K562 (cell line): ENCODE measurements around the gene DUS4L.

Experiments
- BDP1 ChIP-seq: IDR thresholded peaks from 3 replicates; pipeline ENCODE4 v1.6.1; 2011; ENCODE audit not compliant: insufficient read length, insufficient read depth
- EGR1 ChIP-seq: fragments of 450-650 bp; conservative IDR thresholded peaks from 2 replicates; pipeline ENCODE4 v1.6.1; 2017; ENCODE audit warnings: mild to moderate bottlenecking
- ESRRA ChIP-seq: fragments of 450-650 bp; IDR thresholded peaks from 2 replicates; pipeline ENCODE4 v1.6.1; 2014; ENCODE audit warnings: low read depth, mild to moderate bottlenecking, moderate library complexity, borderline replicate concordance
- HNRNPUL1 ChIP-seq: fragments of 200-400 bp; formaldehyde crosslinking; IDR thresholded peaks from 2 replicates; pipeline ENCODE4 v1.6.1; 2017; ENCODE audit warnings: low read length
- SNIP1 ChIP-seq: fragments of 450-650 bp; IDR thresholded peaks from 2 replicates; pipeline ENCODE4 v1.7.1; 2017; ENCODE audit warnings: low read depth, mild to moderate bottlenecking
- TEAD2 ChIP-seq: fragments of 450-650 bp; IDR thresholded peaks from 2 replicates; pipeline ENCODE4 v1.6.1; 2016; ENCODE audit warnings: missing genetic modification characterization, control low read depth, missing compliant biosample characterization
- ZNF707 ChIP-seq: fragments of 250-450 bp; sonication (Bioruptor Pico); conservative IDR thresholded peaks from 2 replicates; pipeline ENCODE4 v1.8.0; 2022; ENCODE audit warnings: inconsistent platforms, mild to moderate bottlenecking, moderate library complexity
- TF ChIP-seq, protein P1 (sequence below), 3 experiments: IDR thresholded peaks in 2 of 3; conservative IDR thresholded peaks in 1 of 3; 2 replicates each; pipeline ENCODE4 v1.5.1; 2011 to 2012; ENCODE audit warnings: low read length in 3 of 3, mild to moderate bottlenecking in 3 of 3, control low read depth in 2 of 3, improper control_type of control experiment in 1 of 3, inconsistent platforms in 1 of 3, low read depth in 1 of 3, mixed read lengths in 1 of 3, moderate library complexity in 1 of 3; ENCODE audit not compliant: insufficient read depth in 2 of 3

DNA sequence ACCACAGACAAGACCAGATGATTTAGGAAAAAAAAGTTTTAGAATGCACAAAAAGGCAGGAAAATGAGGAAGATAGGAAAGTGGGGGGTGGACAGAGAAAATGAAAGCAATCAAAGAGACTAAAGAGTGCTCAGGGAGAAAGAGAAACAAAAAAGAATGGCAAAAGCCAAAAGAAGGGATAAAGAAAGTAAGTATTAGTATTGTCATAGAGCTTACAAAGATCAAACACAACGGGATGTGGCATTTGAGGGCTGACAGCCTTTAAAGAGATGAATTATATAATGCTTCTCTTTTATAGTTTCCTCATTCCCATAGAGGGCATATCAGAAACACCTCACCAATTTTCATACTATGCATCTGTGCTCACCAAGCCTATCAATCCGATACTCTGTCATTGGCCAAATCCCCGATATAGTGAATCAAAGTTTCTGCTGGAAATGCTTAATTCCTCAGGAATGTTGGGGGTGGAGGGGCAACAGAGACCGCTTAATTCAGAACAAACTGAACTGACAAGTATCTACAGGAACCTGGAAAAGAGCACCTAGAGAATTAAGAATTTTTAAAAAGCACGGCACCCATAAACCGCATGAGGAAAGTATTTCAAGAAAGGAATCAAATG is 2.8 kb upstream of the DUS4L start:
- no peak for TF ChIP-seq TEAD2 (tag)
- TF ChIP-seq, protein P1, sequence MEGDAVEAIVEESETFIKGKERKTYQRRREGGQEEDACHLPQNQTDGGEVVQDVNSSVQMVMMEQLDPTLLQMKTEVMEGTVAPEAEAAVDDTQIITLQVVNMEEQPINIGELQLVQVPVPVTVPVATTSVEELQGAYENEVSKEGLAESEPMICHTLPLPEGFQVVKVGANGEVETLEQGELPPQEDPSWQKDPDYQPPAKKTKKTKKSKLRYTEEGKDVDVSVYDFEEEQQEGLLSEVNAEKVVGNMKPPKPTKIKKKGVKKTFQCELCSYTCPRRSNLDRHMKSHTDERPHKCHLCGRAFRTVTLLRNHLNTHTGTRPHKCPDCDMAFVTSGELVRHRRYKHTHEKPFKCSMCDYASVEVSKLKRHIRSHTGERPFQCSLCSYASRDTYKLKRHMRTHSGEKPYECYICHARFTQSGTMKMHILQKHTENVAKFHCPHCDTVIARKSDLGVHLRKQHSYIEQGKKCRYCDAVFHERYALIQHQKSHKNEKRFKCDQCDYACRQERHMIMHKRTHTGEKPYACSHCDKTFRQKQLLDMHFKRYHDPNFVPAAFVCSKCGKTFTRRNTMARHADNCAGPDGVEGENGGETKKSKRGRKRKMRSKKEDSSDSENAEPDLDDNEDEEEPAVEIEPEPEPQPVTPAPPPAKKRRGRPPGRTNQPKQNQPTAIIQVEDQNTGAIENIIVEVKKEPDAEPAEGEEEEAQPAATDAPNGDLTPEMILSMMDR (IDR thresholded peaks at IDR 0.05 in 2 of 3, conservative IDR thresholded peaks at IDR 0.05 in 1 of 3; ENCODE audit: insufficient read depth in 2 of 3, low read depth in 1 of 3, low read length in 3 of 3), result no peak
- no peak for TF ChIP-seq EGR1
- no peak for TF ChIP-seq SNIP1
- no peak for TF ChIP-seq HNRNPUL1
- TF ChIP-seq ESRRA, result no peak
- TF ChIP-seq BDP1, result no peak
- TF ChIP-seq ZNF707 (CRISPR knock-in tag), result no peak
